Liver (tissue), 9 donors: ENCODE measurements around the gene VAPB. TPM values are rescaled to one million over a fixed set of nuclear protein-coding genes. Genes with fewer than 3 reads are reported as not detected.
"Not testable (repeated sequence)": the region's sequence is repeated elsewhere in the genome, so short reads cannot be mapped to it uniquely, and the experiment has no call there.

ENCODE experiments used
- DNase-seq: peaks from one replicate; pipeline ENCODE4 v3.0.0-alpha.2; 2017; ENCODE audit warnings: low spot score
- H3K27ac ChIP-seq, 2 donors: one replicate each; pipeline ENCODE4 v1.7.0; 2013; ENCODE audit warnings: inconsistent platforms in 2 of 2, low read length in 2 of 2, control low read depth in 1 of 2, low read depth in 1 of 2, mild to moderate bottlenecking in 1 of 2
- H3K27me3 ChIP-seq, 4 donors: one replicate each; pipeline versions ENCODE4 v1.6.1 to v1.7.0; 2013; ENCODE audit warnings: low read length in 3 of 4, inconsistent platforms in 1 of 4, mild to moderate bottlenecking in 1 of 4, moderate library complexity in 1 of 4; ENCODE audit not compliant: control insufficient read depth in 4 of 4, insufficient read depth in 4 of 4
- H3K36me3 ChIP-seq, 4 donors: one replicate each; pipeline versions ENCODE4 v1.6.1 to v1.7.0; 2013; ENCODE audit warnings: low read length in 3 of 4, mild to moderate bottlenecking in 3 of 4, low read depth in 1 of 4, moderate library complexity in 1 of 4; ENCODE audit not compliant: control insufficient read depth in 4 of 4, insufficient read depth in 3 of 4
- H3K4me1 ChIP-seq, 4 donors: one replicate each; pipeline versions ENCODE4 v1.6.1 to v1.7.0; 2013; ENCODE audit warnings: low read length in 3 of 4, mild to moderate bottlenecking in 3 of 4, moderate library complexity in 1 of 4; ENCODE audit not compliant: control insufficient read depth in 4 of 4, insufficient read depth in 4 of 4
- H3K4me3 ChIP-seq, 3 donors: one replicate each; pipeline versions ENCODE4 v1.6.1 to v1.7.0; 2013; ENCODE audit warnings: low read length in 3 of 3, control low read depth in 1 of 3, low read depth in 1 of 3, mild to moderate bottlenecking in 1 of 3
- H3K9ac ChIP-seq, 2 donors: one replicate each; pipeline ENCODE4 v1.7.0; 2013; ENCODE audit warnings: low read length in 2 of 2, mild to moderate bottlenecking in 2 of 2, moderate library complexity in 2 of 2, control low read depth in 1 of 2, low read depth in 1 of 2
- H3K9me3 ChIP-seq, 4 donors: one replicate each; pipeline versions ENCODE4 v1.6.1 to v1.7.0; 2013; ENCODE audit warnings: low read length in 3 of 4; ENCODE audit not compliant: control insufficient read depth in 4 of 4
- EGR1 ChIP-seq, 2 donors: IDR thresholded peaks; 2 replicates each; pipeline ENCODE4 v1.6.1; 2016 to 2018; ENCODE audit warnings: antibody characterized with exemption in 2 of 2, low read depth in 2 of 2
- FOXA1 ChIP-seq: IDR thresholded peaks from 2 replicates; pipeline ENCODE4 v1.6.1; 2016; ENCODE audit warnings: antibody characterized with exemption
- FOXA2 ChIP-seq: IDR thresholded peaks from 2 replicates; pipeline ENCODE4 v1.6.1; 2016; ENCODE audit warnings: antibody characterized with exemption
- GABPA ChIP-seq, 2 donors: IDR thresholded peaks in 1 of 2; conservative IDR thresholded peaks in 1 of 2; 2 replicates each; pipeline ENCODE4 v1.6.1; 2016; ENCODE audit warnings: antibody characterized with exemption in 2 of 2, mild to moderate bottlenecking in 1 of 2, moderate library complexity in 1 of 2
- HNF4A ChIP-seq, 2 donors: conservative IDR thresholded peaks; 2 replicates each; pipeline ENCODE4 v1.6.1; 2016; ENCODE audit warnings: antibody characterized with exemption in 2 of 2, mild to moderate bottlenecking in 2 of 2
- HNF4G ChIP-seq: IDR thresholded peaks from 2 replicates; pipeline ENCODE4 v1.6.1; 2016; ENCODE audit warnings: antibody characterized with exemption
- JUND ChIP-seq, 2 donors: IDR thresholded peaks; 2 replicates each; pipeline ENCODE4 v1.6.1; 2016; ENCODE audit warnings: antibody characterized with exemption in 2 of 2
- NR2F2 ChIP-seq: IDR thresholded peaks from 2 replicates; pipeline ENCODE4 v1.6.1; 2016; ENCODE audit warnings: antibody characterized with exemption
- RAD21 ChIP-seq, 2 donors: IDR thresholded peaks; 2 replicates each; pipeline ENCODE4 v1.6.1; 2016; ENCODE audit warnings: antibody characterized with exemption in 2 of 2, mild to moderate bottlenecking in 2 of 2
- RXRA ChIP-seq, 2 donors: IDR thresholded peaks; 2 replicates each; pipeline ENCODE4 v1.6.1; 2017 to 2018; ENCODE audit warnings: antibody characterized with exemption in 2 of 2, mild to moderate bottlenecking in 1 of 2
- SP1 ChIP-seq: IDR thresholded peaks from 2 replicates; pipeline ENCODE4 v1.6.1; 2018; ENCODE audit warnings: antibody characterized with exemption, mild to moderate bottlenecking
- YY1 ChIP-seq: IDR thresholded peaks from 2 replicates; pipeline ENCODE4 v1.6.1; 2016; ENCODE audit warnings: antibody characterized with exemption, mild to moderate bottlenecking
- WGBS: extraction: QIAGEN DNeasy Blood & Tissue Kit; methylation state at CpG from one replicate; pipeline ENCODE4 v1.1.7; 2013; 5-methylcytosine and 5-hydroxymethylcytosine counted together
- polyA plus RNA-seq, 2 donors: library from polyadenylated mRNA; stranded (reverse) in 1 of 2; unstranded in 1 of 2; fragments of 200-250 nt in 1 of 2; fragments of >200 nt in 1 of 2; fragmentation: Nextera tagmentation in 1 of 2; extraction: Ambion mirVana in 1 of 2; gene quantifications; one replicate each; pipeline versions ENCODE4 v1.2.1 to v1.2.3, GENCODE V29; 2013 to 2015
- total RNA-seq, 2 donors: library from RNA; depleted of rRNA; stranded (reverse); fragments of >200 nt; gene quantifications; one replicate each; pipeline ENCODE4 v1.2.3, GENCODE V29; 2014
- TF ChIP-seq, protein P1 (sequence below): IDR thresholded peaks from 2 replicates; pipeline ENCODE4 v1.6.1; 2016; ENCODE audit warnings: antibody characterized with exemption
- TF ChIP-seq, protein P2 (sequence below): fragments of 150-350 bp; IDR thresholded peaks from 2 replicates; pipeline ENCODE4 v1.5.1; 2017; ENCODE audit warnings: improper control_type of control experiment, low read depth, low read length; ENCODE audit not compliant: missing input control
- TF ChIP-seq, protein P3 (sequence below): IDR thresholded peaks from 2 replicates; pipeline ENCODE4 v1.6.1; 2016; ENCODE audit warnings: antibody characterized with exemption
- TF ChIP-seq, protein P4 (sequence below): IDR thresholded peaks from 2 replicates; pipeline ENCODE4 v1.6.1; 2016; ENCODE audit warnings: antibody characterized with exemption
- TF ChIP-seq, protein P5 (sequence below): IDR thresholded peaks from 2 replicates; pipeline ENCODE4 v1.6.1; 2016; ENCODE audit warnings: antibody characterized with exemption, mild to moderate bottlenecking
- donor health status: healthy.
- donor health status: healthy.
- donor health status: healthy.
- donor health status: healthy.
- donor health status: healthy.

VAPB gene
- total and polyA plus RNA-seq, 4 donors = 12.2 to 21.7 (median 18.5) TPM

DNA sequence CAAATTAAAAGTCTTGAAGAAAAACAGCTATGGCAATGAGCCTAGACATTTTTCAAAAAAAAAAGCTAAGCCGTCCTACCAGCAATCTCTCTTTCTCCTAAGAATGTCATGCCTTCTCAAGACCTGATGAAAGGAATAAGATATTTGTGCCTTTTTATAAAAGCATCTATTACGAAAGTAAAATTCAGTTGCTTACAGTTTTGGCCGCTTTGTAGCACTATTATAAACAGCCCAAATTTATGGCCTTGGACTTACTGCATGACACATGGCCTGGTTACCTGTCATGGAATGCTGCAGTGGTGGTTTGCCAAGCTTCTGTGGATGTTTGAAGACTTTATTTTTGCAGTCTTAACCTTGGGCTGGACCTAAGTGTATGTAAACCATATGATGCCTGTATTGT lies 22.2 kb upstream of the VAPB start:
- no peaks in the 10 kb centered on the region for H3K4me1 ChIP-seq
- no peaks in the 10 kb centered on the region for H3K27me3 ChIP-seq
- 97% methylated on average over 3 of the region's 3 CpGs for WGBS
- TF ChIP-seq NR2F2 = no peak
- TF ChIP-seq, protein P1, sequence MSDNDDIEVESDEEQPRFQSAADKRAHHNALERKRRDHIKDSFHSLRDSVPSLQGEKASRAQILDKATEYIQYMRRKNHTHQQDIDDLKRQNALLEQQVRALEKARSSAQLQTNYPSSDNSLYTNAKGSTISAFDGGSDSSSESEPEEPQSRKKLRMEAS = no peak
- TF ChIP-seq, protein P2, sequence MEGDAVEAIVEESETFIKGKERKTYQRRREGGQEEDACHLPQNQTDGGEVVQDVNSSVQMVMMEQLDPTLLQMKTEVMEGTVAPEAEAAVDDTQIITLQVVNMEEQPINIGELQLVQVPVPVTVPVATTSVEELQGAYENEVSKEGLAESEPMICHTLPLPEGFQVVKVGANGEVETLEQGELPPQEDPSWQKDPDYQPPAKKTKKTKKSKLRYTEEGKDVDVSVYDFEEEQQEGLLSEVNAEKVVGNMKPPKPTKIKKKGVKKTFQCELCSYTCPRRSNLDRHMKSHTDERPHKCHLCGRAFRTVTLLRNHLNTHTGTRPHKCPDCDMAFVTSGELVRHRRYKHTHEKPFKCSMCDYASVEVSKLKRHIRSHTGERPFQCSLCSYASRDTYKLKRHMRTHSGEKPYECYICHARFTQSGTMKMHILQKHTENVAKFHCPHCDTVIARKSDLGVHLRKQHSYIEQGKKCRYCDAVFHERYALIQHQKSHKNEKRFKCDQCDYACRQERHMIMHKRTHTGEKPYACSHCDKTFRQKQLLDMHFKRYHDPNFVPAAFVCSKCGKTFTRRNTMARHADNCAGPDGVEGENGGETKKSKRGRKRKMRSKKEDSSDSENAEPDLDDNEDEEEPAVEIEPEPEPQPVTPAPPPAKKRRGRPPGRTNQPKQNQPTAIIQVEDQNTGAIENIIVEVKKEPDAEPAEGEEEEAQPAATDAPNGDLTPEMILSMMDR = no peak
- TF ChIP-seq GABPA (IDR thresholded peaks at IDR 0.05 in 1 of 2, conservative IDR thresholded peaks at IDR 0.05 in 1 of 2) = no peak
- TF ChIP-seq FOXA1 = no peak
- no peak for TF ChIP-seq YY1
- peaks cover 0 to 5% (median under 1%) of the 10 kb centered on the region in 4 donors for H3K36me3 ChIP-seq
- H3K9me3 ChIP-seq = no peaks in the 10 kb centered on the region
- H3K9ac ChIP-seq = no peak overlapping the region
- H3K27ac ChIP-seq = no peak overlapping the region
- no peak overlapping the region for H3K4me3 ChIP-seq
- DNase-seq = no peak

DNA sequence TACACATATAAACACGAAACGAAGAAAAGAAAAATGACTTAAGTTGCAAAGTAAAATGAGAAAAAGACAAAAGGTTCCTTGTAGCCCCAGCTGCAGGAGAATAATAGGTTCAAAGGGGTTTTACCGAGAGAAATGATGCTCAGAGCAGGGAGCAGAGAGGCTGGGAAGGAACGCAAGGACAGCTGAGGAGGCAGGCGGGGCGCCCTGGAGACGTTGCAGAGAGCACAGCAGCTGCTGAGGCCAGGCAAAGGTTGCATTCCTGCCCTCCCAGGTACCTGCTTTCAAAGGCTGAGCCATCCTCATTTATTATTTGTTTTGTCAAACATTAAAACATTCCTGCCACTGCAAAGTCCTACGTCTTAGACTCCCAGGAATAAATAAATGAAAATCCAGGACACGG lies 16.2 kb upstream of the VAPB start:
- Histone ChIP-seq H3K27me3 (no peaks in the 10 kb centered on the region), H3K9ac (no peak overlapping the region), H3K36me3 (no peaks in the 10 kb centered on the region), H3K4me3 (no peak overlapping the region), H3K4me1 (peaks cover 0 to 6% (median 1%) of the 10 kb centered on the region in 4 donors), H3K9me3 (no peaks in the 10 kb centered on the region), H3K27ac (no peak overlapping the region)
- DNase-seq = no peak
- no peak for TF ChIP-seq RXRA (IDR thresholded peaks at IDR 0.05)
- no peak for TF ChIP-seq NR2F2
- no peak for TF ChIP-seq EGR1 (IDR thresholded peaks at IDR 0.05; ENCODE audit: low read depth in 2 of 2)
- TF ChIP-seq GABPA (IDR thresholded peaks at IDR 0.05 in 1 of 2, conservative IDR thresholded peaks at IDR 0.05 in 1 of 2) = no peak
- no peak for TF ChIP-seq SP1
- TF ChIP-seq, protein P3, sequence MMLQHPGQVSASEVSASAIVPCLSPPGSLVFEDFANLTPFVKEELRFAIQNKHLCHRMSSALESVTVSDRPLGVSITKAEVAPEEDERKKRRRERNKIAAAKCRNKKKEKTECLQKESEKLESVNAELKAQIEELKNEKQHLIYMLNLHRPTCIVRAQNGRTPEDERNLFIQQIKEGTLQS = no peak
- no peak for TF ChIP-seq HNF4A (conservative IDR thresholded peaks at IDR 0.05)
- TF ChIP-seq HNF4G = no peak
- TF ChIP-seq, protein P2 = no peak
- TF ChIP-seq, protein P4, sequence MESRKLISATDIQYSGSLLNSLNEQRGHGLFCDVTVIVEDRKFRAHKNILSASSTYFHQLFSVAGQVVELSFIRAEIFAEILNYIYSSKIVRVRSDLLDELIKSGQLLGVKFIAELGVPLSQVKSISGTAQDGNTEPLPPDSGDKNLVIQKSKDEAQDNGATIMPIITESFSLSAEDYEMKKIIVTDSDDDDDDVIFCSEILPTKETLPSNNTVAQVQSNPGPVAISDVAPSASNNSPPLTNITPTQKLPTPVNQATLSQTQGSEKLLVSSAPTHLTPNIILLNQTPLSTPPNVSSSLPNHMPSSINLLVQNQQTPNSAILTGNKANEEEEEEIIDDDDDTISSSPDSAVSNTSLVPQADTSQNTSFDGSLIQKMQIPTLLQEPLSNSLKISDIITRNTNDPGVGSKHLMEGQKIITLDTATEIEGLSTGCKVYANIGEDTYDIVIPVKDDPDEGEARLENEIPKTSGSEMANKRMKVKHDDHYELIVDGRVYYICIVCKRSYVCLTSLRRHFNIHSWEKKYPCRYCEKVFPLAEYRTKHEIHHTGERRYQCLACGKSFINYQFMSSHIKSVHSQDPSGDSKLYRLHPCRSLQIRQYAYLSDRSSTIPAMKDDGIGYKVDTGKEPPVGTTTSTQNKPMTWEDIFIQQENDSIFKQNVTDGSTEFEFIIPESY = no peak
- TF ChIP-seq FOXA1 = no peak
- TF ChIP-seq JUND (IDR thresholded peaks at IDR 0.05) = no peak
- TF ChIP-seq YY1 = no peak
- TF ChIP-seq RAD21 (IDR thresholded peaks at IDR 0.05) = no peak
- TF ChIP-seq, protein P5, sequence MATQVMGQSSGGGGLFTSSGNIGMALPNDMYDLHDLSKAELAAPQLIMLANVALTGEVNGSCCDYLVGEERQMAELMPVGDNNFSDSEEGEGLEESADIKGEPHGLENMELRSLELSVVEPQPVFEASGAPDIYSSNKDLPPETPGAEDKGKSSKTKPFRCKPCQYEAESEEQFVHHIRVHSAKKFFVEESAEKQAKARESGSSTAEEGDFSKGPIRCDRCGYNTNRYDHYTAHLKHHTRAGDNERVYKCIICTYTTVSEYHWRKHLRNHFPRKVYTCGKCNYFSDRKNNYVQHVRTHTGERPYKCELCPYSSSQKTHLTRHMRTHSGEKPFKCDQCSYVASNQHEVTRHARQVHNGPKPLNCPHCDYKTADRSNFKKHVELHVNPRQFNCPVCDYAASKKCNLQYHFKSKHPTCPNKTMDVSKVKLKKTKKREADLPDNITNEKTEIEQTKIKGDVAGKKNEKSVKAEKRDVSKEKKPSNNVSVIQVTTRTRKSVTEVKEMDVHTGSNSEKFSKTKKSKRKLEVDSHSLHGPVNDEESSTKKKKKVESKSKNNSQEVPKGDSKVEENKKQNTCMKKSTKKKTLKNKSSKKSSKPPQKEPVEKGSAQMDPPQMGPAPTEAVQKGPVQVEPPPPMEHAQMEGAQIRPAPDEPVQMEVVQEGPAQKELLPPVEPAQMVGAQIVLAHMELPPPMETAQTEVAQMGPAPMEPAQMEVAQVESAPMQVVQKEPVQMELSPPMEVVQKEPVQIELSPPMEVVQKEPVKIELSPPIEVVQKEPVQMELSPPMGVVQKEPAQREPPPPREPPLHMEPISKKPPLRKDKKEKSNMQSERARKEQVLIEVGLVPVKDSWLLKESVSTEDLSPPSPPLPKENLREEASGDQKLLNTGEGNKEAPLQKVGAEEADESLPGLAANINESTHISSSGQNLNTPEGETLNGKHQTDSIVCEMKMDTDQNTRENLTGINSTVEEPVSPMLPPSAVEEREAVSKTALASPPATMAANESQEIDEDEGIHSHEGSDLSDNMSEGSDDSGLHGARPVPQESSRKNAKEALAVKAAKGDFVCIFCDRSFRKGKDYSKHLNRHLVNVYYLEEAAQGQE = no peak
- TF ChIP-seq, protein P1 = no peak
- no peak for TF ChIP-seq FOXA2
- WGBS = 76% methylated on average over 9 of the region's 9 CpGs

DNA sequence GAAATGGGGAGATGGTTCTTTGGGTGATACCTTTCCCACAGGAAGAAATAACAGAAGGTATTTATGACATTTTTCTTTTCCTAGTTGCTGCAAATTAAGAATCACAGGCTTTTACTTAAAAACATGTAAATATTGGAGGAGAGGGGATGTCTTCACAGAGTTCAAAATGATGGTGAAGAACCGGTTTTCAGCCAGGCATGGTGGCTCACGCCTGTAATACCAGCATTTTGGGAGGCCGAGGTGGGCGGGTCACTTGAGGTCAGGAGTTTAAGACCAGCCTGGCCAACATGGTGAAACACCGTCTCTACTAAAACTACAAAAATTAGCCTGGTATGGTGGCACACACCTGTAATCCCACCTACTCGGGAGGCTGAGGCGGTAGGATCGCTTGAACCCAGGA lies 15.7 kb upstream of the VAPB start:
- not testable (repeated sequence) for H3K9ac ChIP-seq, H3K36me3 ChIP-seq, H3K27ac ChIP-seq, DNase-seq, H3K27me3 ChIP-seq, H3K4me1 ChIP-seq, H3K9me3 ChIP-seq, H3K4me3 ChIP-seq
- WGBS = 94% methylated on average over 8 of the region's 8 CpGs
